HepG2 (cell line): ENCODE measurements around the gene HSD3B7. TPM values are rescaled to one million over a fixed set of nuclear protein-coding genes. Genes with fewer than 3 reads are reported as not detected.

ENCODE experiments used
- BCL6 ChIP-seq: IDR thresholded peaks from 2 replicates; pipeline ENCODE4 v1.6.1; 2016; ENCODE audit warnings: missing genetic modification reagents, missing compliant biosample characterization
- CREBL2 ChIP-seq: sonication (generic); formaldehyde crosslinking; IDR thresholded peaks from 2 replicates; pipeline ENCODE4 v1.8.1; 2023; ENCODE audit warnings: missing genetic modification reagents, mild to moderate bottlenecking, borderline replicate concordance
- DR1 ChIP-seq: sonication (generic); formaldehyde crosslinking; IDR thresholded peaks from 2 replicates; pipeline ENCODE4 v1.8.0; 2021; ENCODE audit warnings: mild to moderate bottlenecking, missing genetic modification reagents, inconsistent platforms
- EP300 ChIP-seq, 3 experiments: sonication (generic) in 1 of 3; formaldehyde crosslinking in 1 of 3; IDR thresholded peaks; 2 replicates each; pipeline versions ENCODE4 v1.5.1 to v1.6.1; 2011 to 2020; ENCODE audit warnings: low read depth in 2 of 3, low read length in 2 of 3, borderline replicate concordance in 1 of 3, improper control_type of control experiment in 1 of 3, mild to moderate bottlenecking in 1 of 3, missing genetic modification reagents in 1 of 3, moderate library complexity in 1 of 3
- GABPB1 ChIP-seq: IDR thresholded peaks from 2 replicates; pipeline ENCODE4 v1.6.1; 2016; ENCODE audit warnings: mild to moderate bottlenecking, missing genetic modification reagents, moderate library complexity, missing compliant biosample characterization
- GATA4 ChIP-seq: sonication (generic); IDR thresholded peaks from 2 replicates; pipeline ENCODE4 v1.6.1; 2016; ENCODE audit warnings: antibody characterized with exemption, low read depth, borderline replicate concordance
- IRF1 ChIP-seq: sonication (generic); formaldehyde crosslinking; IDR thresholded peaks from 2 replicates; pipeline ENCODE4 v1.4.0; 2020; ENCODE audit warnings: low read depth, mild to moderate bottlenecking, missing genetic modification reagents
- MEIS2 ChIP-seq: sonication (generic); formaldehyde crosslinking; IDR thresholded peaks from 2 replicates; pipeline ENCODE4 v1.9.0; 2021; ENCODE audit warnings: mild to moderate bottlenecking, missing genetic modification reagents
- MIXL1 ChIP-seq: IDR thresholded peaks from 2 replicates; pipeline ENCODE4 v1.6.1; 2016
- SMAD1 ChIP-seq: sonication (generic); formaldehyde crosslinking; IDR thresholded peaks from 2 replicates; pipeline ENCODE4 v1.4.0; 2020; ENCODE audit warnings: missing genetic modification reagents, low read depth, mild to moderate bottlenecking, borderline replicate concordance
- SRSF1 ChIP-seq: fragments of 200-400 bp; formaldehyde crosslinking; optimal IDR thresholded peaks from 2 replicates; pipeline ENCODE3; 2017; ENCODE audit warnings: mild to moderate bottlenecking, low read depth, low read length, moderate library complexity
- SSRP1 ChIP-seq: IDR thresholded peaks from 2 replicates; pipeline ENCODE4 v1.6.1; 2016; ENCODE audit warnings: control low read depth
- ZBTB44 ChIP-seq: sonication (generic); formaldehyde crosslinking; IDR thresholded peaks from 2 replicates; pipeline ENCODE4 v1.4.0; 2020; ENCODE audit warnings: missing genetic modification reagents
- ZNF484 ChIP-seq: sonication (generic); formaldehyde crosslinking; IDR thresholded peaks from 2 replicates; pipeline ENCODE4 v1.5.1; 2020; ENCODE audit warnings: mild to moderate bottlenecking, low read depth, missing genetic modification reagents, borderline replicate concordance
- ZNF598 ChIP-seq: sonication (generic); formaldehyde crosslinking; IDR thresholded peaks from 2 replicates; pipeline ENCODE4 v1.5.1; 2020; ENCODE audit warnings: mild to moderate bottlenecking, missing genetic modification reagents, borderline replicate concordance
- ZNF720 ChIP-seq: sonication (generic); formaldehyde crosslinking; IDR thresholded peaks from 2 replicates; pipeline ENCODE4 v1.4.0; 2020; ENCODE audit warnings: missing genetic modification reagents
- ZNF777 ChIP-seq: sonication (generic); formaldehyde crosslinking; IDR thresholded peaks from 2 replicates; pipeline ENCODE4 v1.4.0; 2020; ENCODE audit warnings: missing genetic modification reagents
- ZUFSP ChIP-seq: sonication (generic); formaldehyde crosslinking; IDR thresholded peaks from 2 replicates; pipeline ENCODE4 v1.9.0; 2021; ENCODE audit warnings: missing genetic modification reagents, mild to moderate bottlenecking, borderline replicate concordance
- polyA plus RNA-seq, 8 experiments: library from polyadenylated mRNA; depleted of rRNA in 3 of 8; stranded (reverse) in 7 of 8; unstranded in 1 of 8; fragments of >200 nt; fragmentation: Illumina TruSeq in 4 of 8; extraction: Trizol in 4 of 8; gene quantifications; 2 replicates each; pipeline versions ENCODE4 v1.2.1 to v1.2.3, GENCODE V29; 2011 to 2016; ENCODE audit warnings: low read depth in 4 of 8, missing spikeins in 1 of 8, mixed read lengths in 1 of 8; ENCODE audit not compliant: insufficient read depth in 1 of 8
- total RNA-seq, 5 experiments: library from RNA; depleted of rRNA; stranded (reverse); fragments of >200 nt; fragmentation: Illumina TruSeq; extraction: Trizol; gene quantifications; 2 replicates each; pipeline ENCODE4 v1.2.3, GENCODE V29; 2016; ENCODE audit warnings: low read depth in 1 of 5
- TF ChIP-seq, protein P1 (sequence below): sonication (generic); formaldehyde crosslinking; IDR thresholded peaks from 2 replicates; pipeline ENCODE4 v1.5.0; 2020; ENCODE audit warnings: mild to moderate bottlenecking, missing genetic modification reagents
- TF ChIP-seq, protein P2 (sequence below): sonication (generic); formaldehyde crosslinking; IDR thresholded peaks from 2 replicates; pipeline ENCODE4 v1.4.0; 2020; ENCODE audit warnings: missing genetic modification reagents

HSD3B7 gene
- total and polyA plus RNA-seq, 2 of the 13 experiments (the other 11 are each of a cell fraction or from before 2014, with no cell fraction given) = 32.9 to 69.7 TPM

DNA sequence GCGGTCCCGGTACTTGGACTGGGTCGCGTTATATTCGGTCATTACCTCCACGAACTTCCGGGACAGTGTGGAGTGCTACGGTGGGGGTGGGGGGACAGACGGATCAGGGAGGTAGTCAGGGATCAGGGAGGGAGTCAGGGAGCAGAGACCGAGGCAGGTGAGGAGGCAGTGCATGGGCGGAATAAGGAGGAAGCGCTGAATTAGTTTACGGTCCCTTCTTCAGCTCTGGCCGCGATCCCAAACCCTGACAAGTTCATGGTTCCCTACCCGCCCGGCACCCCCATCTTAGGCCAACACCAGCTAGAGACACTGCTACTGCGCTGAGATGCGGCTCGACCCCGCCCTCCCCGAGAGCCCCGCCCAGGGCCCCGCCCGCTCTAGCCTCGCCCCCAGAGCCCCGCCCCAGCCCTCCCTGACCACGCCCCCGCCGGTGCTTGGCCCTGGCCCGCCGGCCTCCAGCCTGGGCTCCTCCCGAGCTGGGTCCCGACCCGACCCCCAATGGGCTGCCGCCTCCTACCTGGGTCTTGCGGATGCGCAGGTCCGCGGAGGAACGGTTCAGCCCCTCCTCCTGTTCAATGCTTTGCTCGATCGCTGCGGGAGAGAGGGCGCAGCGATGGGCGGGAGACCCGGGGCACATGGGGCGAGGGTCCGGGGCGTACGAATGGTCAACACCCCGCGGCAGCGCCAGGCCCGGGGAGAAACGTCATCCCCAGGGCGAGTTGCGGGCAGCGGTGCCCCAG lies 12.1 kb downstream of the HSD3B7 start (continued):
- TF ChIP-seq, protein P1, sequence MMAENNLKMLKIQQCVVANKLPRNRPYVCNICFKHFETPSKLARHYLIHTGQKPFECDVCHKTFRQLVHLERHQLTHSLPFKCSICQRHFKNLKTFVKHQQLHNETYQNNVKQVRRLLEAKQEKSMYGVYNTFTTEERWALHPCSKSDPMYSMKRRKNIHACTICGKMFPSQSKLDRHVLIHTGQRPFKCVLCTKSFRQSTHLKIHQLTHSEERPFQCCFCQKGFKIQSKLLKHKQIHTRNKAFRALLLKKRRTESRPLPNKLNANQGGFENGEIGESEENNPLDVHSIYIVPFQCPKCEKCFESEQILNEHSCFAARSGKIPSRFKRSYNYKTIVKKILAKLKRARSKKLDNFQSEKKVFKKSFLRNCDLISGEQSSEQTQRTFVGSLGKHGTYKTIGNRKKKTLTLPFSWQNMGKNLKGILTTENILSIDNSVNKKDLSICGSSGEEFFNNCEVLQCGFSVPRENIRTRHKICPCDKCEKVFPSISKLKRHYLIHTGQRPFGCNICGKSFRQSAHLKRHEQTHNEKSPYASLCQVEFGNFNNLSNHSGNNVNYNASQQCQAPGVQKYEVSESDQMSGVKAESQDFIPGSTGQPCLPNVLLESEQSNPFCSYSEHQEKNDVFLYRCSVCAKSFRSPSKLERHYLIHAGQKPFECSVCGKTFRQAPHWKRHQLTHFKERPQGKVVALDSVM = peak; percentile 65; the same call in 1 of the 2 replicates
- TF ChIP-seq MIXL1 (peak; percentile 12; the same call in 1 of the 2 replicates), EP300 (IDR thresholded peaks at IDR 0.05; ENCODE audit: low read depth in 2 of 2, low read length in 2 of 2) (0 out of 4 replicates have a peak, but pooled peaks of 1 of the 2 experiments have one; percentile 1), EP300 (CRISPR knock-in tag; IDR thresholded peaks at IDR 0.05; ENCODE audit: borderline replicate concordance) (peak; percentile 69), ZUFSP (CRISPR knock-in tag) (no peak), IRF1 (CRISPR knock-in tag) (no peak), BCL6 (CRISPR knock-in tag) (peak; percentile 57), ZBTB44 (CRISPR knock-in tag) (0 out of 2 replicates have a peak, but pooled peaks have one; percentile 54), CREBL2 (CRISPR knock-in tag) (no peak), GATA4 (no peak; the same call in 1 of the 2 replicates), ZNF777 (peak; percentile 62; the same call in 1 of the 2 replicates), ZNF720 (CRISPR knock-in tag) (peak; percentile 65; the same call in 1 of the 2 replicates), SSRP1 (CRISPR knock-in tag) (no peak), SMAD1 (CRISPR knock-in tag) (peak; percentile 84), ZNF598 (CRISPR knock-in tag) (peak; percentile 66; the same call in 1 of the 2 replicates), ZNF484 (CRISPR knock-in tag) (no peak), SRSF1 (peak; percentile 16), MEIS2 (CRISPR knock-in tag) (peak; percentile 58), GABPB1 (CRISPR knock-in tag) (peak; percentile 66), DR1 (CRISPR knock-in tag) (0 out of 2 replicates have a peak, but pooled peaks have one; percentile 39)
- TF ChIP-seq, protein P2, sequence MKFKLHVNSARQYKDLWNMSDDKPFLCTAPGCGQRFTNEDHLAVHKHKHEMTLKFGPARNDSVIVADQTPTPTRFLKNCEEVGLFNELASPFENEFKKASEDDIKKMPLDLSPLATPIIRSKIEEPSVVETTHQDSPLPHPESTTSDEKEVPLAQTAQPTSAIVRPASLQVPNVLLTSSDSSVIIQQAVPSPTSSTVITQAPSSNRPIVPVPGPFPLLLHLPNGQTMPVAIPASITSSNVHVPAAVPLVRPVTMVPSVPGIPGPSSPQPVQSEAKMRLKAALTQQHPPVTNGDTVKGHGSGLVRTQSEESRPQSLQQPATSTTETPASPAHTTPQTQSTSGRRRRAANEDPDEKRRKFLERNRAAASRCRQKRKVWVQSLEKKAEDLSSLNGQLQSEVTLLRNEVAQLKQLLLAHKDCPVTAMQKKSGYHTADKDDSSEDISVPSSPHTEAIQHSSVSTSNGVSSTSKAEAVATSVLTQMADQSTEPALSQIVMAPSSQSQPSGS = peak; percentile 61
